Fibroblast of mammary gland (primary cell): Measurements from ENCODE around the gene THRB.

Experiments
- DNase-seq: peaks from one replicate; pipeline ENCODE4 v3.0.0-alpha.2; 2010; ENCODE audit warnings: low read depth
- H3K4me3 ChIP-seq: 2 replicates; pipeline ENCODE4 v1.5.1; 2011; ENCODE audit warnings: low read depth, mild to moderate bottlenecking, low read length, moderate library complexity; ENCODE audit not compliant: control insufficient read depth
- TF ChIP-seq, protein P1 (sequence below): conservative IDR thresholded peaks from 2 replicates; pipeline ENCODE4 v1.5.1; 2011; ENCODE audit warnings: low read depth, low read length, inconsistent platforms; ENCODE audit not compliant: control insufficient read depth, insufficient read depth

The THRB gene

GRCh38 chr3:24296441-24297205, 198.0 kb downstream of the THRB start:
- DNase-seq, result peak; percentile 20
- H3K4me3 ChIP-seq, result no peak overlapping the region
- TF ChIP-seq, protein P1, sequence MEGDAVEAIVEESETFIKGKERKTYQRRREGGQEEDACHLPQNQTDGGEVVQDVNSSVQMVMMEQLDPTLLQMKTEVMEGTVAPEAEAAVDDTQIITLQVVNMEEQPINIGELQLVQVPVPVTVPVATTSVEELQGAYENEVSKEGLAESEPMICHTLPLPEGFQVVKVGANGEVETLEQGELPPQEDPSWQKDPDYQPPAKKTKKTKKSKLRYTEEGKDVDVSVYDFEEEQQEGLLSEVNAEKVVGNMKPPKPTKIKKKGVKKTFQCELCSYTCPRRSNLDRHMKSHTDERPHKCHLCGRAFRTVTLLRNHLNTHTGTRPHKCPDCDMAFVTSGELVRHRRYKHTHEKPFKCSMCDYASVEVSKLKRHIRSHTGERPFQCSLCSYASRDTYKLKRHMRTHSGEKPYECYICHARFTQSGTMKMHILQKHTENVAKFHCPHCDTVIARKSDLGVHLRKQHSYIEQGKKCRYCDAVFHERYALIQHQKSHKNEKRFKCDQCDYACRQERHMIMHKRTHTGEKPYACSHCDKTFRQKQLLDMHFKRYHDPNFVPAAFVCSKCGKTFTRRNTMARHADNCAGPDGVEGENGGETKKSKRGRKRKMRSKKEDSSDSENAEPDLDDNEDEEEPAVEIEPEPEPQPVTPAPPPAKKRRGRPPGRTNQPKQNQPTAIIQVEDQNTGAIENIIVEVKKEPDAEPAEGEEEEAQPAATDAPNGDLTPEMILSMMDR, result no peak

GRCh38 chr3:24294150-24294549, 200.5 kb downstream of the THRB start:
- TF ChIP-seq, protein P1, result no peak
- no peak overlapping the region for H3K4me3 ChIP-seq
- no peak for DNase-seq

DNA sequence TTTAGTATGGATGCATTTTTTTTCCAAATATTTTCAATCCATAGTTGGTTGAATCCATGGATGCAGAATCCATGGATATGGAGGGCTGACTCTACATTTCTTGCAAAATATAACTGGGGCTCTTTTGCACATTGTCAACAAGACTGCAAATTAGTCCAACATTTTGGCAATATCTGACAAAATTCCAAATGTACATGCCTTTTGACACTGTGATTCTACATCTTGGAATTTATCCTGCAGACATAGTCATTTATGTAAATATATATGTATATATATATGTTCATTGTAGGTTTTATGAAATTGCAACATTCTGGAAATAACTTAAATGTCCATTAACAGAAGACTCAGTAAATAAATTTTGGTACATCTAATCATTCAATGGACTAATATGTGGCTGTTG, 203.0 kb downstream of the THRB start:
- TF ChIP-seq, protein P1, result no peak
- no peak overlapping the region for H3K4me3 ChIP-seq
- no peak for DNase-seq

DNA sequence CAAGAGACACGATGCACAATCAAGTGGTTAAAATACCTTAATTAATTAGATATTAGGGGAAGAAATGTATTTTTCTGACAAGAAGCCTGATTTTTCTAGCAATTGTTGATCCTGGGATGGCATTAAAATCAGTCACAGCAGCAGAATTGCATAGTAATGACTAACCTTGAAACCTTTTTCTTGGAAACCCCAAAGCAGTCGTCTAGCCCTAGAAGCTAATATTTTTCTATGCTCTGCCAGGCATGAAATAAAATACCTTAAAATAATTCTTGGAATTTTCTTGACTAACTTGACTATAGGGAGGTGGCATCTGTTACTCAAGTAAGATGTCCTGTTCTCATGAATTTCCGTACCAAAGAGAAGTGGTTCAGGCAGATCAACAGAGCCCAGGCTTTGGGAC, 204.1 kb downstream of the THRB start:
- TF ChIP-seq, protein P1, result no peak
- no peak for DNase-seq
- no peak overlapping the region for H3K4me3 ChIP-seq

GRCh38 chr3:24288496-24289236, 206.0 kb downstream of the THRB start:
- DNase-seq, result peak; percentile 10
- H3K4me3 ChIP-seq, result no peak overlapping the region
- TF ChIP-seq, protein P1, result no peak

DNA sequence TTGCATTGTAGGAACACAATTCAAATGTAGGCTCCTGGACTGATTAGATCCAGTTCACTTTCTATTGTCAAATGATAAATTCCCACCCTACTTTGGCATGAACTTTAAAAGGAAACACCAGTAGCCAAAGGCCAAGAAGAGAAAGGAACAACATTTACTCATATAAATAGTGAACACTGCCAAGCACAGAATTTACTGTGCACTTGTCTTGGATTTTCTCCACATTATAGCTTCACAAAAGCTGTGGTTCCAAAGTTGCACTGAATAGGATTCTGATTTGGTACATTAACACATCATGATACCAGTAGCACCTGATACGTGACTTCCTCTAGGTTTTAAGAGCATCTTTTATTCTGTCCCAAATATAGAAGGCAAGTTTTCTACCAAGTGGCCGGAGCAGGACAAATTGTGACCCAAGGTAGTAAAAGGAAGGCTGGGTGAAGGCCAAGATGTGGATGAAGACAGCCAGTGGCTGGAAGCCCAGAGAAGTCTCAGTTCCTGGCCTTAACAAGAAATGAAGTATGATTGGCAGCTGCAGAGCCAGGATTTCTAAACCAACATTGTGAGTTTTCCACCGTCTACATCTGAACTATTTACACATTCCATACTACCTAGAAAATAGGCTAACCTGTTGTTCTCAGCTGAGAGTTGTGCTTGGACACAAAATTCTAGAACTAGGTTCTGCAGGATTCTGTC, 206.7 kb downstream of the THRB start:
- H3K4me3 ChIP-seq, result no peak overlapping the region
- no peak for DNase-seq
- TF ChIP-seq, protein P1, result no peak
